HEK293T (cell line): ENCODE results near the gene COG3.

Experiments
- BHLHE40 ChIP-seq: fragments of 450-650 bp; IDR thresholded peaks from 2 replicates; pipeline ENCODE4 v1.6.1; 2016; ENCODE audit warnings: mild to moderate bottlenecking, moderate library complexity, borderline replicate concordance
- CTBP1 ChIP-seq: fragments of 450-650 bp; IDR thresholded peaks from 2 replicates; pipeline ENCODE4 v1.6.1; 2016; ENCODE audit warnings: borderline replicate concordance
- FOXA1 ChIP-seq: fragments of 450-650 bp; IDR thresholded peaks from 2 replicates; pipeline ENCODE4 v1.6.1; 2016; ENCODE audit warnings: mild to moderate bottlenecking
- FOXK2 ChIP-seq: fragments of 450-650 bp; IDR thresholded peaks from 2 replicates; pipeline ENCODE4 v1.6.1; 2016; ENCODE audit warnings: mild to moderate bottlenecking
- FOXM1 ChIP-seq: fragments of 450-650 bp; IDR thresholded peaks from 2 replicates; pipeline ENCODE4 v1.6.1; 2017; ENCODE audit warnings: mild to moderate bottlenecking, borderline replicate concordance
- L3MBTL2 ChIP-seq: fragments of 450-650 bp; conservative IDR thresholded peaks from 2 replicates; pipeline ENCODE4 v1.6.1; 2016; ENCODE audit warnings: mild to moderate bottlenecking
- SP1 ChIP-seq: fragments of 450-650 bp; IDR thresholded peaks from 2 replicates; pipeline ENCODE4 v1.6.1; 2017
- SUZ12 ChIP-seq: fragments of 450-650 bp; IDR thresholded peaks from 2 replicates; pipeline ENCODE4 v1.6.1; 2016; ENCODE audit warnings: mild to moderate bottlenecking
- TARDBP ChIP-seq: fragments of 450-650 bp; IDR thresholded peaks from 2 replicates; pipeline ENCODE4 v1.6.1; 2016
- ZNF384 ChIP-seq: fragments of 450-650 bp; IDR thresholded peaks from 2 replicates; pipeline ENCODE4 v1.6.1; 2016
- TF ChIP-seq, protein P1 (sequence below): fragments of 450-650 bp; IDR thresholded peaks from 2 replicates; pipeline ENCODE4 v1.6.1; 2016

DNA sequence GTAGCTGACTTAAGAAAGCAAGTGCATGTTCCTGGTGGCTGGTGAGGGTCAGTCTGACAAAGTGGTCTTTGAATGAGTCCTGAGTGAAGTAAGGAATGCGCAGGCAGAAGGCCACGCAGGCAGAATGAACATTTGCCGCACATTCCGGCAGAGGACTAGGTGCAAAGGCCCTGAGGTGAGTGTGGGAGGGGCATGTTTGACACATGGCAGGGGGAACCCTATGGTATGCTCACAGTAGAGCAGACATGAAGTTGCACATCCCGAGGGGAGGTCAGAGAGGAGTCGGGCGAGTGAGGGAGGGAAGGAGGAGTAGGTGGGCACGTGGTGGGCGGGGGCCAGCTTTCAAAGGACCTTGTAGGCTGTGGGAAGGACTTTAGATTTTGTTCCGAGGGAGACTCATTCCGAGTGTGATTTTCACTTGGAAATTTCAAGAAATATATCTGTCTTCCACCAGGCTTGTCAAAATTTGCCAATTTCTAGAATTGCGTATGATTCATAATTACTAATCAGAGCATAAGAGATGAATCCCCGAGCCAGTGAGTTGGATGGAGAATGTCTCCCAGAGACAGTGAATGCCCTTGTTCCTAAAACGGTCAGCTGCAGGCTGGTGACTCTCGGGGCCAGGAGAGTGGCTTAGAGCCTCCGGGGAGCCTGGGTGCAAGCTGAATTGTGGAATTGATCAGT lies 110.5 kb downstream of the COG3 start:
- TF ChIP-seq FOXM1: no peak
- TF ChIP-seq TARDBP: no peak
- no peak for TF ChIP-seq SP1
- TF ChIP-seq, protein P1, sequence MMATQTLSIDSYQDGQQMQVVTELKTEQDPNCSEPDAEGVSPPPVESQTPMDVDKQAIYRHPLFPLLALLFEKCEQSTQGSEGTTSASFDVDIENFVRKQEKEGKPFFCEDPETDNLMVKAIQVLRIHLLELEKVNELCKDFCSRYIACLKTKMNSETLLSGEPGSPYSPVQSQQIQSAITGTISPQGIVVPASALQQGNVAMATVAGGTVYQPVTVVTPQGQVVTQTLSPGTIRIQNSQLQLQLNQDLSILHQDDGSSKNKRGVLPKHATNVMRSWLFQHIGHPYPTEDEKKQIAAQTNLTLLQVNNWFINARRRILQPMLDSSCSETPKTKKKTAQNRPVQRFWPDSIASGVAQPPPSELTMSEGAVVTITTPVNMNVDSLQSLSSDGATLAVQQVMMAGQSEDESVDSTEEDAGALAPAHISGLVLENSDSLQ: no peak
- no peak for TF ChIP-seq CTBP1
- TF ChIP-seq ZNF384: no peak
- TF ChIP-seq SUZ12: no peak
- TF ChIP-seq BHLHE40: no peak
- no peak for TF ChIP-seq FOXA1
- TF ChIP-seq FOXK2: no peak
- no peak for TF ChIP-seq L3MBTL2
